Central memory CD8-positive, alpha-beta T cell (primary cell): ENCODE results near the gene SNRNP35.
"Not testable (repeated sequence)": the region's sequence is repeated elsewhere in the genome, so short reads cannot be mapped to it uniquely, and the experiment has no call there.

Experiments used
- ATAC-seq: fragments of 150-1000 bp; cut with Tn5 transposase; replicated peaks from 2 replicates; pipeline ENCODE4 v1.10.0; 2022; ENCODE audit warnings: mild to moderate bottlenecking, moderate FRiP score, moderate number of reproducible peaks; ENCODE audit not compliant: poor library complexity, severe bottlenecking; ENCODE audit errors: extremely low read depth
- DNase-seq, 2 donors: peaks; one replicate each; pipeline ENCODE4 v3.0.0; 2021; ENCODE audit warnings: low spot score in 2 of 2
- H3K27ac Mint-ChIP-seq: one replicate; pipeline ENCODE4 v1.8.0; 2022; ENCODE audit warnings: low read depth, mild to moderate bottlenecking, moderate library complexity, mixed read lengths
- H3K27me3 Mint-ChIP-seq: one replicate; pipeline ENCODE4 v1.8.0; 2022; ENCODE audit warnings: mixed read lengths
- H3K36me3 Mint-ChIP-seq: one replicate; pipeline ENCODE4 v1.8.0; 2022; ENCODE audit warnings: mild to moderate bottlenecking, moderate library complexity, mixed read lengths; ENCODE audit not compliant: insufficient read depth
- H3K4me1 Mint-ChIP-seq: one replicate; pipeline ENCODE4 v1.8.0; 2022; ENCODE audit warnings: mixed read lengths
- H3K4me3 Mint-ChIP-seq: one replicate; pipeline ENCODE4 v1.8.0; 2022; ENCODE audit warnings: mild to moderate bottlenecking, moderate library complexity, mixed read lengths
- H3K9me3 Mint-ChIP-seq: one replicate; pipeline ENCODE4 v1.8.0; 2022; ENCODE audit warnings: mixed read lengths

Gene SNRNP35

DNA sequence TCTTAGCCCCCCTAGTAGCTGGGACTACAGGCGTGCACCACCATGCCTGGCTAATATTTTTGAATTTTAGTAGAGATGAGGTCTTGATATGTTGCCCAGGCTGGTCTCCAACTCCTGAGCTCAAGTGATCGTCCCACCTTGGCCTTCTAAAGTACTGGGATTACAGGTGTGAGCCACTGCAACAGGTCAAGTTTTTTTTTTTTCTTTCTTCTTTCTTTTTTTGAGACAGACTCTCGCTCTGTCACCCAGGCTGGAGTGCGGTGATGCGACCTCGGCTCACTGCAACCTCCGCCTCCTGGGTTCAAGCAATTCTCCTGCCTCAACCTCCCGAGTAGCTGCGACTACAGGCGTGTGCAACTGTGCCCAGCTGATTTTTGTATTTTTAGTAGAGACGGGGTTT, 5.2 kb downstream of the SNRNP35 start:
- not testable (repeated sequence) for DNase-seq, H3K9me3 Mint-ChIP-seq, H3K27ac Mint-ChIP-seq, H3K4me3 Mint-ChIP-seq, ATAC-seq, H3K27me3 Mint-ChIP-seq
- Mint-ChIP-seq H3K36me3 (peaks cover 39% of the 10 kb centered on the region), H3K4me1 (peaks cover 43% of the 10 kb centered on the region)

DNA sequence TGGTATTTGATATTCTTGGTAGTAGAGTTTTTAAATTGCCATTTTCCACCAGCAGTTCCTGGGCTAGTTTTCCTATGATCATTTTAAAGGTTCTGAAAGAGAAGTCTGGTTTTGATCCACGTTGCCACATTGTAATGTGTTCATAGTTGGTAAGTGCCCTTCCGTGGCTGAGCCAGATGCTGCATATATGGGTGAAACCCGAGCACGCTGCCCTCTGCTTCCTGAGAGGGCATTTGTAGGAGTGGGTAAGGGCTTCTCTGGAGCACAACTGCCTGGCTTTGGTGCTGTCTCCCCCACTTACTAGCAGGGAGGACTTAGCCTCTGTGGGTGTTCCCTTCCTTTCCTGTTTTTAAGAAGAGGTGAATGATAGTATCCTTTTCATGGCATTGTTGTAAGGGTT, 7.1 kb downstream of the SNRNP35 start:
- no peak overlapping the region for H3K4me3 Mint-ChIP-seq
- no peak for DNase-seq
- peaks cover 26% of the 10 kb centered on the region for H3K36me3 Mint-ChIP-seq
- no peak for ATAC-seq
- no peak overlapping the region for H3K27ac Mint-ChIP-seq
- peaks cover 34% of the 10 kb centered on the region for H3K4me1 Mint-ChIP-seq
- no peaks in the 10 kb centered on the region for H3K9me3 Mint-ChIP-seq
- H3K27me3 Mint-ChIP-seq = no peaks in the 10 kb centered on the region

DNA sequence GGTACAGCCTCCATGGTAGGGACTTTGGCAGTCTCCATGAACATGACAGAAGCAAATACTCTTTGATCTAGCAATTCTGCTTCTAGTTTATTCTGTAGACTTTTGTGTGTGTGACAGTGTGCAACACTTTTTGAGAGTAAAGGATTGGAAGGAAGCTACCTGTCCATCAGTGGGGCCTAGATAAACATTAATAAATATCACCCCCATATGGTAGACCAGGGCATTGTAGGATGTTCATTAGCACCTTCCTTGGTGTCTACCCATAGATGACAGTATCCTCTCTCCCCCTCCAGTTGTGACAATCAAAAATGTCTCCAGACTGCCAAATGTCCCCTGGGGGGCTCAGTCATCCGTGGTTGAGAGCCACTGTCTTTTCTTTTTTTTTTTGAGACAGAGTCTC, 10.8 kb downstream of the SNRNP35 start:
- Mint-ChIP-seq H3K9me3 (no peaks in the 10 kb centered on the region), H3K36me3 (peaks cover 28% of the 10 kb centered on the region), H3K27me3 (no peaks in the 10 kb centered on the region), H3K4me3 (no peak overlapping the region), H3K4me1 (peaks cover 16% of the 10 kb centered on the region), H3K27ac (no peak overlapping the region)
- peak; percentile 76 for ATAC-seq
- no peak for DNase-seq

- Mint-ChIP-seq H3K36me3 (peaks cover 22% of the 10 kb centered on the region), H3K9me3 (no peaks in the 10 kb centered on the region), H3K4me1 (peaks cover 16% of the 10 kb centered on the region), H3K4me3 (no peak overlapping the region), H3K27ac (no peak overlapping the region), H3K27me3 (no peaks in the 10 kb centered on the region)
- no peak for DNase-seq
- ATAC-seq = no peak
These were observed 12.0 kb downstream of the SNRNP35 start for GRCh38 chr12:123469978-123470377.

GRCh38 chr12:123471374-123472068, 13.6 kb downstream of the SNRNP35 start:
- Mint-ChIP-seq H3K27ac (no peak overlapping the region), H3K27me3 (no peaks in the 10 kb centered on the region), H3K4me3 (no peak overlapping the region), H3K36me3 (peaks cover 8% of the 10 kb centered on the region), H3K4me1 (peaks cover 11% of the 10 kb centered on the region), H3K9me3 (no peaks in the 10 kb centered on the region)
- ATAC-seq (no peak), DNase-seq (no peak)

DNA sequence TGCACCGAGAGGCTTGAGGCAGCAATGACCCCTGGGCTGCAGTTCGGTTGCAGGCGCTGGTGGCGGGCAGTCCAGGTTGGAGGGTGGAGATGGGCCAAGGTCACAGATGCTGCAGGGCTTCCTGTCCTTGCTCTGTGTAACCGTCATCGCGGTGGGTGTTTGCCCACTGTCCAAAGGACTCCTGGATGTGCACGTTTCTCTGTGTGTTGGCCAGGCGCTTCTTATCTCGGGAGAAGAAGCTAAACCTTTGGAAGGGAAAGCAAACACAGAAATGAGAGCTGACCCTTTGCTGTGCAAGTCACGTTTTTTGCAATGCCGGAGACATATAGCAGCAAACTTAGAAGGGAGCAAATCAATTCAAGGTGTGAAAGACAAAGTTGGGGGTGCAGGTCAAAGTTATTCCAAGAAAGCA, 14.5 kb downstream of the SNRNP35 start:
- ATAC-seq = no peak
- peaks cover 11% of the 10 kb centered on the region for H3K4me1 Mint-ChIP-seq
- no peak for DNase-seq
- H3K4me3 Mint-ChIP-seq = no peak overlapping the region
- H3K36me3 Mint-ChIP-seq = peaks cover 8% of the 10 kb centered on the region
- no peaks in the 10 kb centered on the region for H3K27me3 Mint-ChIP-seq
- H3K27ac Mint-ChIP-seq = no peak overlapping the region
- no peaks in the 10 kb centered on the region for H3K9me3 Mint-ChIP-seq

DNA sequence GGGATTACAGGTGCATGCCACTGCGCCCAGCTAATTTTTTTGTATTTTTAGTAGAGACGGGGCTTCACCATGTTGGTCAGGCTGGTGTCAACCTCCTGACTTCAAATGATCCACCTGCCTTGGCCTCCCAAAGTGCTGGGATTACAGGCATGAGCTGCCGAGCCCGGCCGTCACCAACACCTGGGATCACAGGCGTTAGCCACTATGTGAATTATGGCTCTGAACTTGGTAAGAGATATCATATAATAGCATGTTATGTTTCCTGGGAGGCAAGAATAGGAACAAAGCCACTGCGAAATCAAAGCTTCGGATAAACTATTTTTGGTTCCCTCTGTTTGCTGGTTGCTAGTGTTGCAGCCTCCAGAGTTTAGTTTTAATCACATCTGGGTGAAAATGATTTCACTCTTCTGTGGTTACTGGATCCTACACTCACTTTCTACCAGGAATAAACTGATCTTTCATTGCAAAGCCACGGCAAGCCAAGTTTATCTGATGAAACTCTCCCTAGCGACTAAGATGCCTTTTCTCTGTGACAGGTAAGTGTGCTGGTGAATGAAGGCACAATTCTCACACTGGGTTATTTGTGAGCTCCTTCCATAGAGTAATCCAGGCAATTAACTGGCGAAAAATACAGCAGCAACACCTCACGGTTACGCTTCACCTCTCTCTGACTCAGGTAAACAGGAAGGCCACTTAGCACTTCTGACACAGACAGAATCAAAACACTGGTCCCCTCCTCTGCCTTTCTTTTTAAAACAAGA, 16.7 kb downstream of the SNRNP35 start:
- H3K9me3 Mint-ChIP-seq = no peaks in the 10 kb centered on the region
- peaks cover 11% of the 10 kb centered on the region for H3K4me1 Mint-ChIP-seq
- H3K27me3 Mint-ChIP-seq = no peaks in the 10 kb centered on the region
- DNase-seq (no peak), ATAC-seq (no peak)
- peak overlapping the region; percentile 87 for H3K27ac Mint-ChIP-seq
- H3K36me3 Mint-ChIP-seq = peaks cover 6% of the 10 kb centered on the region
- peak overlapping the region; percentile 43 for H3K4me3 Mint-ChIP-seq

DNA sequence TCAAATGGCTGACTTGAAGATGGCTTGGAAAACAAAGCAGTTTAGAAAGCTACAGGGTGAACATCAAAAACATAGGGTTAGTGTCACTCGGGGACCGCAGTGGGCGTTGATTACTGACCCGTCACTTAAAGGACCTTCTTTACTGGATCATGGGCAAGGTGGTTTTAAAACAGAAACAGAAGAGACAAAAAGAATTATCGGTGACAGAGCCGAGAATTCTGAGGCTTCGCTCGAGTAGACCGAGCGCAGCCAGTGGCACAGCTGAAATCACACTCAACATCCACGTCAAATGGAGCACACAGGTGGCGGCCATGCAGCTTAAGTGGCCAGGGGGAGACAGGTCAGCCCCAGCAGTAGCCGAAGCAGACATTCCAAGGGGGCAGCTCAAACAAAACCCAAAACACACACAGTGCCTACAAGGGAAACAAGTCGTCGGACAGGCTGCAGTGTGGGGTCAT, 17.3 kb downstream of the SNRNP35 start:
- ATAC-seq (no peak), DNase-seq (no peak)
- Mint-ChIP-seq H3K4me1 (peaks cover 11% of the 10 kb centered on the region), H3K27ac (peak overlapping the region; percentile 87), H3K4me3 (peak overlapping the region; percentile 43), H3K36me3 (peaks cover 6% of the 10 kb centered on the region), H3K27me3 (no peaks in the 10 kb centered on the region), H3K9me3 (no peaks in the 10 kb centered on the region)

DNA sequence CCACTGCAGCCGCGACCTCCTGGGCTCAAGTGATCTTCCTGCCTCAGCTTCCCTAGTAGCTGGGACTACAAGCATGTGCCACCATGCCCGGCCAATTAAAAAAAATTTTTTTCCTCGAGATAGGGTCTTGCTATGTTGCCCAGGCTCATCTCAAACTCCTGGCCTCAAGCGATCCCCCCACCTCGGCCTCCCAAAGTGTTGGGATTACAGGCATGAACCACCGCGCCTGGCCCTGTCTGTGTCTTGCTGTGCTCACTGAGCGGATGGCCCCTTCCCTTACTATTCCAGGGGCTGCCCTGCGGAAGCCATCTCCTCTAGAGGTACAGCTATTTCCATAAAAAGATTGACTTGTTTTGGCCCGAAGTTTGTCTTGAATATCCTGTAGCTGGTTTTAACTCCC, 20.1 kb downstream of the SNRNP35 start:
- Mint-ChIP-seq H3K9me3 (no peaks in the 10 kb centered on the region), H3K4me1 (peaks cover 11% of the 10 kb centered on the region), H3K27me3 (no peaks in the 10 kb centered on the region), H3K27ac (no peak overlapping the region), H3K4me3 (no peak overlapping the region), H3K36me3 (peaks cover 5% of the 10 kb centered on the region)
- ATAC-seq (no peak), DNase-seq (no peak)

- ATAC-seq = no peak
- Mint-ChIP-seq H3K9me3 (no peaks in the 10 kb centered on the region), H3K4me1 (peaks cover 13% of the 10 kb centered on the region)
These were observed 20.8 kb downstream of the SNRNP35 start for GRCh38 chr12:123478762-123479161.

GRCh38 chr12:123479442-123480180, 21.7 kb downstream of the SNRNP35 start:
- Mint-ChIP-seq H3K4me3 (no peak overlapping the region), H3K4me1 (peaks cover 22% of the 10 kb centered on the region), H3K36me3 (peaks cover 6% of the 10 kb centered on the region), H3K27ac (no peak overlapping the region), H3K27me3 (no peaks in the 10 kb centered on the region), H3K9me3 (no peaks in the 10 kb centered on the region)
- DNase-seq = no peak
- no peak for ATAC-seq

More at GRCh38 chr12:123478762-123479161, 20.8 kb downstream of the SNRNP35 start:
- no peaks in the 10 kb centered on the region for H3K27me3 Mint-ChIP-seq
- H3K4me3 Mint-ChIP-seq = no peak overlapping the region
- DNase-seq = no peak
- no peak overlapping the region for H3K27ac Mint-ChIP-seq
- H3K36me3 Mint-ChIP-seq = peaks cover 5% of the 10 kb centered on the region

DNA sequence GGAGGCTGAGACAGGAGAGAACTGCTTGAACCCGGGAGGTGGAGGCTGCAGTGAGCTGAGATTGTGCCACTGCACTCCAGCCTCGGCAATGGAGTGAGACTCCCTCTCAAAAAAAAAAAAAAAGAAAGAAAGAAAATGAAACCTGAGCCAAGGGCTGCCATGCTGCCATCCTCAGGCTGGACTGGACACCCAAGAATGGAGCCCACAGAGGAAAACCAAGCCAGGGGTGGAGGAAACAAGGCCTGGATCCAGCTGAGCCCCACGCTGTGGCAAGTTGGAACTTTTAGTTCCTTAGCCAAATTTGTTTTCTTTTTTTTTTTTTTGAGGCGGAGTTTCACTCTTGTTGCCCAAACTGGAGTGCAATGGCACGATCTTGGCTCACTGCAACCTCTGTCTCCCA, 23.3 kb downstream of the SNRNP35 start:
- not testable (repeated sequence) for H3K9me3 Mint-ChIP-seq, H3K27ac Mint-ChIP-seq, H3K4me3 Mint-ChIP-seq, H3K36me3 Mint-ChIP-seq, H3K27me3 Mint-ChIP-seq, ATAC-seq, DNase-seq
- H3K4me1 Mint-ChIP-seq = peaks cover 17% of the 10 kb centered on the region
